Measurements from ENCODE around the gene SCARB1. TPM values are rescaled to one million over a fixed set of nuclear protein-coding genes. Genes with fewer than 3 reads are reported as not detected.

The SCARB1 gene
- total and polyA plus RNA-seq, 2 donors (not counting 3 experiments of a cell fraction or from before 2014, with no cell fraction given), result 125 to 141 TPM

GRCh38 chr12:124757329-124757728 lies 106.3 kb downstream of the SCARB1 start:
- no TSS peak for BruUV-seq (replicated peaks)
- Histone ChIP-seq H3K27me3 (ENCODE audit: control insufficient read depth in 2 of 2, insufficient read depth in 2 of 2, low read length in 2 of 2) (peaks cover 0 to 4% of the 10 kb centered on the region in 2 experiments), H4K20me1 (replicated peaks; ENCODE audit: control insufficient read depth, extremely low read depth, insufficient read depth, low read length) (no peaks in the 10 kb centered on the region), H2AFZ (ENCODE audit: low read depth, low read length) (no peak overlapping the region), H3K9me3 (replicated peaks; ENCODE audit: control insufficient read depth, insufficient read depth, low read length) (no peaks in the 10 kb centered on the region), H3K4me3 (replicated peaks in 1 of 3; ENCODE audit: insufficient read depth in 1 of 3, low read depth in 1 of 3, low read length in 3 of 3) (no peak overlapping the region), H3K4me2 (ENCODE audit: insufficient read depth, low read length) (no peak overlapping the region), H3K4me1 (ENCODE audit: control insufficient read depth, extremely low read depth, insufficient read depth, low read length) (no peaks in the 10 kb centered on the region), H3K9ac (replicated peaks; ENCODE audit: extremely low read depth, insufficient read depth, low read length) (no peak overlapping the region), H3K36me3 (ENCODE audit: control insufficient read depth in 2 of 2, extremely low read depth in 1 of 2, insufficient read depth in 2 of 2, low read length in 2 of 2) (no peaks in the 10 kb centered on the region), H3K9me1 (replicated peaks; ENCODE audit: control insufficient read depth, extremely low read depth, insufficient read depth, low read length) (no peaks in the 10 kb centered on the region), H3K79me2 (ENCODE audit: control insufficient read depth, insufficient read depth, low read length) (no peaks in the 10 kb centered on the region), H3K27ac (ENCODE audit: insufficient read depth, low read depth, low read length) (no peak overlapping the region)
- CTCF ChIA-PET, result no interaction called here
- intact Hi-C loops (cut with micrococcal nuclease), result no loop called here
- TF ChIP-seq EZH2 (IDR thresholded peaks at IDR 0.05; ENCODE audit: borderline replicate concordance, low read depth, low read length, severe bottlenecking) (no peak), POLR2AphosphoS5 (IDR thresholded peaks at IDR 0.05; ENCODE audit: insufficient read depth, low read depth, low read length) (no peak), GATA2 (IDR thresholded peaks at IDR 0.05; ENCODE audit: insufficient read depth, insufficient read length, low read depth, low read length) (no peak)
- TF ChIP-seq, protein P1, sequence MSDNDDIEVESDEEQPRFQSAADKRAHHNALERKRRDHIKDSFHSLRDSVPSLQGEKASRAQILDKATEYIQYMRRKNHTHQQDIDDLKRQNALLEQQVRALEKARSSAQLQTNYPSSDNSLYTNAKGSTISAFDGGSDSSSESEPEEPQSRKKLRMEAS (IDR thresholded peaks at IDR 0.05; ENCODE audit: insufficient read depth, insufficient read length), result no peak
- DNase-seq (ENCODE audit: low read depth, low spot score) (no peak), FAIRE-seq (no peak)
- dilution Hi-C loops (cut with MboI; ENCODE audit: extremely low pct_ligation_motif_present, low sequenced_read_pairs), result no loop called here
- POLR2A ChIA-PET, result no interaction called here

DNA sequence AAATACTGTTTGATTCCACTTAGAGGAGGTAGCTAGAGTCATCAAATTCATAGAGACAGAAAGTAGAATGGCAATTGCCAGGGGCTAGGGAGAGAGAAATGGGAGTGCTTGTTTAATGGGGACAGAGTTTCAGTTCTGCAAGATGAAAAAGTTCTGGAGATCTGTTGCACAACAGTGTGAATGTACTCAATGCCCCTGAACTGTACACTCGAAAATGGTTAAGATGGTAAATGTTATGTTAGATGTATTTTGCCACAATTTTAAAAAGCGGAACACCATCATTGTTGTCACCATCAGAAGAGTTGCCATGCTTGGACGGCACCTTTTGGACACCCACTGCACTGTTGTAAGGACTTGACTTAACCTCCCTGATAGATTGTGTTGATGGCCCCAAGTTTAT lies 106.9 kb downstream of the SCARB1 start:
- POLR2A ChIA-PET, result no interaction called here
- no peak overlapping the region for H3K27ac ChIP-seq (ENCODE audit: insufficient read depth, low read depth, low read length)
- no peak overlapping the region for H3K4me2 ChIP-seq (ENCODE audit: insufficient read depth, low read length)
- TF ChIP-seq JUN (IDR thresholded peaks at IDR 0.05; ENCODE audit: borderline replicate concordance, insufficient read depth, insufficient read length, low read depth) (no peak), POLR2AphosphoS5 (IDR thresholded peaks at IDR 0.05; ENCODE audit: insufficient read depth, low read depth, low read length) (no peak), GATA2 (IDR thresholded peaks at IDR 0.05; ENCODE audit: insufficient read depth, insufficient read length, low read depth, low read length) (no peak), POLR2A (IDR thresholded peaks at IDR 0.05; ENCODE audit: low read depth, low read length) (no peak), FOS (IDR thresholded peaks at IDR 0.05; ENCODE audit: borderline replicate concordance, insufficient read depth, low read length) (no peak), MYC (IDR thresholded peaks at IDR 0.05; ENCODE audit: low read depth, low read length) (no peak), EZH2 (IDR thresholded peaks at IDR 0.05; ENCODE audit: borderline replicate concordance, low read depth, low read length, severe bottlenecking) (no peak)
- TF ChIP-seq, protein P1 (IDR thresholded peaks at IDR 0.05; ENCODE audit: insufficient read depth, insufficient read length), result no peak
- TF ChIP-seq, protein P2, sequence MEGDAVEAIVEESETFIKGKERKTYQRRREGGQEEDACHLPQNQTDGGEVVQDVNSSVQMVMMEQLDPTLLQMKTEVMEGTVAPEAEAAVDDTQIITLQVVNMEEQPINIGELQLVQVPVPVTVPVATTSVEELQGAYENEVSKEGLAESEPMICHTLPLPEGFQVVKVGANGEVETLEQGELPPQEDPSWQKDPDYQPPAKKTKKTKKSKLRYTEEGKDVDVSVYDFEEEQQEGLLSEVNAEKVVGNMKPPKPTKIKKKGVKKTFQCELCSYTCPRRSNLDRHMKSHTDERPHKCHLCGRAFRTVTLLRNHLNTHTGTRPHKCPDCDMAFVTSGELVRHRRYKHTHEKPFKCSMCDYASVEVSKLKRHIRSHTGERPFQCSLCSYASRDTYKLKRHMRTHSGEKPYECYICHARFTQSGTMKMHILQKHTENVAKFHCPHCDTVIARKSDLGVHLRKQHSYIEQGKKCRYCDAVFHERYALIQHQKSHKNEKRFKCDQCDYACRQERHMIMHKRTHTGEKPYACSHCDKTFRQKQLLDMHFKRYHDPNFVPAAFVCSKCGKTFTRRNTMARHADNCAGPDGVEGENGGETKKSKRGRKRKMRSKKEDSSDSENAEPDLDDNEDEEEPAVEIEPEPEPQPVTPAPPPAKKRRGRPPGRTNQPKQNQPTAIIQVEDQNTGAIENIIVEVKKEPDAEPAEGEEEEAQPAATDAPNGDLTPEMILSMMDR (IDR thresholded peaks at IDR 0.05; ENCODE audit: extremely low read depth in 1 of 2, insufficient read depth in 1 of 2, low read depth in 1 of 2, low read length in 2 of 2), result no peak
- no peaks in the 10 kb centered on the region for H3K36me3 ChIP-seq (ENCODE audit: control insufficient read depth in 2 of 2, extremely low read depth in 1 of 2, insufficient read depth in 2 of 2, low read length in 2 of 2)
- CTCF ChIA-PET, result interaction anchor here (1.3 kb wide), 1 partner anchor 9 kb away, joined by 5 read pairs; no protein-coding TSS in a partner anchor
- no peak for DNase-seq (ENCODE audit: low read depth, low spot score)
- no peaks in the 10 kb centered on the region for H3K4me1 ChIP-seq (ENCODE audit: control insufficient read depth, extremely low read depth, insufficient read depth, low read length)
- H3K9me1 ChIP-seq (replicated peaks; ENCODE audit: control insufficient read depth, extremely low read depth, insufficient read depth, low read length), result no peaks in the 10 kb centered on the region
- FAIRE-seq, result peak; percentile 59
- H3K79me2 ChIP-seq (ENCODE audit: control insufficient read depth, insufficient read depth, low read length), result no peaks in the 10 kb centered on the region
- no TSS peak for BruUV-seq (replicated peaks)
- peaks cover 0 to 4% of the 10 kb centered on the region in 2 experiments for H3K27me3 ChIP-seq (ENCODE audit: control insufficient read depth in 2 of 2, insufficient read depth in 2 of 2, low read length in 2 of 2)
- no peaks in the 10 kb centered on the region for H4K20me1 ChIP-seq (replicated peaks; ENCODE audit: control insufficient read depth, extremely low read depth, insufficient read depth, low read length)
- no peak overlapping the region for H3K4me3 ChIP-seq (replicated peaks in 1 of 3; ENCODE audit: insufficient read depth in 1 of 3, low read depth in 1 of 3, low read length in 3 of 3)
- dilution Hi-C loops (cut with MboI; ENCODE audit: extremely low pct_ligation_motif_present, low sequenced_read_pairs), result no loop called here
- H2AFZ ChIP-seq (ENCODE audit: low read depth, low read length), result no peak overlapping the region
- H3K9me3 ChIP-seq (replicated peaks; ENCODE audit: control insufficient read depth, insufficient read depth, low read length), result no peaks in the 10 kb centered on the region
- intact Hi-C loops (cut with micrococcal nuclease), result no loop called here
- no peak overlapping the region for H3K9ac ChIP-seq (replicated peaks; ENCODE audit: extremely low read depth, insufficient read depth, low read length)
